OCI-LY3 (cell line): ENCODE measurements around the gene CSN2.
"Not testable (repeated sequence)": the region's sequence is repeated elsewhere in the genome, so short reads cannot be mapped to it uniquely, and the experiment has no call there.

Experiments
- H2AFZ ChIP-seq: fragments of 200-600, 300-600 bp; shearing (Covaris generic); 2 replicates; pipeline ENCODE4 v1.6.0; 2014; ENCODE audit warnings: antibody characterized with exemption, low read depth, low read length
- H3K27ac ChIP-seq: fragments of 200-600, 300-600 bp; sonication (generic); 2 replicates; pipeline ENCODE4 v1.5.1; 2014; ENCODE audit warnings: mild to moderate bottlenecking, low read length, moderate library complexity, mixed read lengths
- H3K27me3 ChIP-seq: fragments of 200-600, 300-600 bp; sonication (generic); 2 replicates; pipeline ENCODE4 v1.6.1; 2014; ENCODE audit warnings: low read depth, low read length, mixed read lengths
- H3K36me3 ChIP-seq: fragments of 200-600, 300-600 bp; sonication (generic); replicated peaks from 2 replicates; pipeline ENCODE3; 2014; ENCODE audit warnings: low read depth, low read length, mixed read lengths
- H3K4me1 ChIP-seq: fragments of 300-600, 200-600 bp; sonication (generic); 2 replicates; pipeline ENCODE4 v1.6.1; 2014; ENCODE audit warnings: low read length, mixed read lengths
- H3K4me2 ChIP-seq: fragments of 200-600, 300-600 bp; sonication (generic); 2 replicates; pipeline ENCODE4 v1.6.1; 2014; ENCODE audit warnings: low read length, mixed read lengths
- H3K4me3 ChIP-seq: fragments of 300-600, 200-600 bp; sonication (generic); 2 replicates; pipeline ENCODE4 v1.5.1; 2014; ENCODE audit warnings: antibody characterized with exemption, mild to moderate bottlenecking, low read length, moderate library complexity
- H3K79me2 ChIP-seq: fragments of 300-600, 200-600 bp; shearing (Covaris generic); 2 replicates; pipeline ENCODE4 v1.6.1; 2014; ENCODE audit warnings: mild to moderate bottlenecking, low read length, mixed read lengths
- H3K9ac ChIP-seq: fragments of 300-600, 200-600 bp; shearing (Covaris generic); 2 replicates; pipeline ENCODE4 v1.6.0; 2014; ENCODE audit warnings: mild to moderate bottlenecking, low read length, moderate library complexity
- H3K9me3 ChIP-seq: fragments of 200-600, 300-600 bp; shearing (Covaris generic); 2 replicates; pipeline ENCODE4 v1.6.1; 2014; ENCODE audit warnings: low read length, mixed read lengths; ENCODE audit not compliant: insufficient read depth
- H4K20me1 ChIP-seq: fragments of 200-600, 300-600 bp; sonication (generic); 2 replicates; pipeline ENCODE4 v1.6.1; 2016; ENCODE audit warnings: low read length, mixed read lengths; ENCODE audit not compliant: insufficient read depth
- CTCF ChIP-seq: fragments of 200-600, 300-600 bp; sonication (generic); IDR thresholded peaks from 2 replicates; pipeline ENCODE4 v1.5.1; 2014; ENCODE audit warnings: antibody characterized with exemption, low read length, low read depth
- EZH2phosphoT487 ChIP-seq: fragments of 200-600 bp; shearing (Covaris generic); IDR thresholded peaks from 2 replicates; pipeline ENCODE4 v1.6.1; 2018; ENCODE audit warnings: antibody characterized with exemption, mixed run types, low read depth

Gene CSN2

GRCh38 chr4:69934150-69934549 lies 31.4 kb downstream of the CSN2 start:
- no peak overlapping the region for H2AFZ ChIP-seq
- no peaks in the 10 kb centered on the region for H3K27me3 ChIP-seq
- H3K4me1 ChIP-seq: no peaks in the 10 kb centered on the region
- no peak overlapping the region for H3K9ac ChIP-seq
- no peaks in the 10 kb centered on the region for H3K9me3 ChIP-seq
- TF ChIP-seq EZH2phosphoT487 (no peak), CTCF (no peak)
- H3K4me3 ChIP-seq: no peak overlapping the region
- H3K36me3 ChIP-seq: no peaks in the 10 kb centered on the region
- H3K79me2 ChIP-seq: no peaks in the 10 kb centered on the region
- H3K27ac ChIP-seq: no peak overlapping the region
- H3K4me2 ChIP-seq: no peak overlapping the region
- H4K20me1 ChIP-seq: no peaks in the 10 kb centered on the region

- no peaks in the 10 kb centered on the region for H3K9me3 ChIP-seq
- H3K36me3 ChIP-seq: no peaks in the 10 kb centered on the region
- H2AFZ ChIP-seq: no peak within 1 kb of the TSS
- H3K27ac ChIP-seq: no peak within 1 kb of the TSS
- H4K20me1 ChIP-seq: no peaks in the 10 kb centered on the region
- H3K79me2 ChIP-seq: no peaks in the 10 kb centered on the region
- H3K4me3 ChIP-seq: no peak within 1 kb of the TSS
- no peaks in the 10 kb centered on the region for H3K27me3 ChIP-seq
- H3K4me2 ChIP-seq: no peak within 1 kb of the TSS
- H3K9ac ChIP-seq: no peak within 1 kb of the TSS
- TF ChIP-seq CTCF (no peak), EZH2phosphoT487 (no peak)
- H3K4me1 ChIP-seq: no peaks in the 10 kb centered on the region
Observed at GRCh38 chr4:69930768-69931167, 34.8 kb downstream of the CSN2 start, which contains the start of gene CSN1S1. CSN1S1 (plus strand) TSS chr4:69931068; CDS start chr4:69932556, 1,488 bp downstream.

- H3K27ac ChIP-seq, H3K9ac ChIP-seq, H3K9me3 ChIP-seq, H3K4me1 ChIP-seq, H3K27me3 ChIP-seq, H3K4me3 ChIP-seq, H2AFZ ChIP-seq, H3K4me2 ChIP-seq, H3K36me3 ChIP-seq, H4K20me1 ChIP-seq, H3K79me2 ChIP-seq: not testable (repeated sequence)
Observed at GRCh38 chr4:69923782-69924410, 41.6 kb downstream of the CSN2 start.

- Histone ChIP-seq H2AFZ (no peak overlapping the region), H3K4me2 (no peak overlapping the region), H3K27me3 (no peaks in the 10 kb centered on the region), H3K79me2 (no peaks in the 10 kb centered on the region), H3K9me3 (no peaks in the 10 kb centered on the region), H3K4me3 (no peak overlapping the region), H3K9ac (no peak overlapping the region), H3K27ac (no peak overlapping the region), H3K36me3 (no peaks in the 10 kb centered on the region), H4K20me1 (no peaks in the 10 kb centered on the region), H3K4me1 (peaks cover 3% of the 10 kb centered on the region; the same call in 1 of the 2 replicates)
- TF ChIP-seq EZH2phosphoT487 (no peak), CTCF (no peak)
Observed at GRCh38 chr4:69920874-69921273, 44.7 kb downstream of the CSN2 start.
